OCI-LY3 (cell line): Measurements from ENCODE around the gene PPIL1.

Experiments
- EZH2phosphoT487 ChIP-seq: fragments of 200-600 bp; shearing (Covaris generic); IDR thresholded peaks from 2 replicates; pipeline ENCODE4 v1.6.1; 2018; ENCODE audit warnings: antibody characterized with exemption, mixed run types, low read depth
- TF ChIP-seq, protein P1 (sequence below): fragments of 200-600, 300-600 bp; sonication (generic); IDR thresholded peaks from 2 replicates; pipeline ENCODE4 v1.5.1; 2014; ENCODE audit warnings: antibody characterized with exemption, low read length, low read depth

DNA sequence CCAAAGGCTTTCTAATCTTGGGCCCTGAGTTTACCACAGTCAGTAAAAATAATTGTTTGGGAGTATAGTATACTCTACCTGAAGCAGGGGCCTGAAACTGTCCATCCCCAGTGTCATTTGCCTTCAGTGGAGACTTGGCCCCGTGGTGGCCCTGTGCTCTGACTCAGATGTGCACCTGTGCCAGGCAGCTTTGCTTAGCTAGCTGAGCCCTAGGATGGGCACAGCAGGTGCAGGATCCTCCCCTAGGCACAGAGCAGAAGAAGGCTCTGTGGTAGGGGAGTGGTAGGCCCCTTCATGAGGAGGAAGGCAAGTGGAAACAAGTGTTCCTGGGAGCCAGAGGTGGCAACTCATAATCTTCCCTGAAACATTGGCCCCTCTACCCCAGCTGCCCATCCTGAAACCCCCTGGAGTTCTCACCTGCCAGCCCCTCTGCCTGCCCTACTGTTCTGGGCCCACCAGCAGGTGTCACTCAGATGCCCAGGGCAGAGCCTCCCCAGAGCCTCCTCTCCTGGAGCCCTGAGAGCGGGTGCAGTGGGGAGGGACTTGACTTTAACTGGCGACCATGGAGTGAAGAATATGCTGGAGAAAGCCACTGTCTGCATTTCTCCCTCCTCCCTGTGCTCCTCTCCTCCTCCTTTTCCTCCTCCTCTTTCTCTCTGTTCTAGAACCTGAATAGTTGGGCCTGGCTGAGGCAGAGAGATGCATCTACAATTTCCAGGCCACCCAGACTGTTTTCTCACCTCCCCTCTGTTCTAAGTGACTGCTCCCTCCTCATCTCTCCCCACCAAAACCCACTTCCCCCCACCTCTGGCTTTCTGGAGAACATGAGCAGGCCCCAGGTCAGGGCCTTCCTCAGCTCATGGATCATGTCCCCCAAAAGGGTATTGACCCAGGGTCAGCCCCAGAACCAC is 38.2 kb downstream of the PPIL1 start:
- TF ChIP-seq, protein P1, sequence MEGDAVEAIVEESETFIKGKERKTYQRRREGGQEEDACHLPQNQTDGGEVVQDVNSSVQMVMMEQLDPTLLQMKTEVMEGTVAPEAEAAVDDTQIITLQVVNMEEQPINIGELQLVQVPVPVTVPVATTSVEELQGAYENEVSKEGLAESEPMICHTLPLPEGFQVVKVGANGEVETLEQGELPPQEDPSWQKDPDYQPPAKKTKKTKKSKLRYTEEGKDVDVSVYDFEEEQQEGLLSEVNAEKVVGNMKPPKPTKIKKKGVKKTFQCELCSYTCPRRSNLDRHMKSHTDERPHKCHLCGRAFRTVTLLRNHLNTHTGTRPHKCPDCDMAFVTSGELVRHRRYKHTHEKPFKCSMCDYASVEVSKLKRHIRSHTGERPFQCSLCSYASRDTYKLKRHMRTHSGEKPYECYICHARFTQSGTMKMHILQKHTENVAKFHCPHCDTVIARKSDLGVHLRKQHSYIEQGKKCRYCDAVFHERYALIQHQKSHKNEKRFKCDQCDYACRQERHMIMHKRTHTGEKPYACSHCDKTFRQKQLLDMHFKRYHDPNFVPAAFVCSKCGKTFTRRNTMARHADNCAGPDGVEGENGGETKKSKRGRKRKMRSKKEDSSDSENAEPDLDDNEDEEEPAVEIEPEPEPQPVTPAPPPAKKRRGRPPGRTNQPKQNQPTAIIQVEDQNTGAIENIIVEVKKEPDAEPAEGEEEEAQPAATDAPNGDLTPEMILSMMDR, result peak; percentile 39
- no peak for TF ChIP-seq EZH2phosphoT487
